Measurements from ENCODE around the gene OSBPL7. TPM values are rescaled to one million over a fixed set of nuclear protein-coding genes. Genes with fewer than 3 reads are reported as not detected.
A peak's percentile ranks its signal among the peaks of the same experiment; 100 is the strongest.

The OSBPL7 gene
- total RNA-seq, 1 donor from 2014 or later = 4.4 TPM

DNA sequence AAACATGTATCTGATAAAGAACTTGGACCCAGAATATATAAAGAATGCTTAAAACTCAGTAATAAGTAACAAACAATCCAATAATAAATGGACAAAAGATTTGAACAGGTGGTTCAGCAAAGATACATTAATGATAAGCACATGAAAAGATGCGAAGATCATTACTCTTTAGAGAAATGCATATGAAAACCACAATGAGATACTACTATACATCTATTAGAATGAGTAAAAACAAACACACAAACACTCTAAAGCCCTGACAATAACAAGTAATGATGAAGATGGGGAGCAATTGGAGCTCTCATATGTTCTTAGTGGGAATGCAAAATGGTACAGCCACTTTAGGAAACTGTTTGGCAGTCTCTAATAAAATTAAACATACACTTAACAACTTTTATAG is 29.1 kb downstream of the OSBPL7 start:
- Histone ChIP-seq H3K4me3 (no peak overlapping the region), H3K9me3 (replicated peaks) (no peaks in the 10 kb centered on the region), H3K4me1 (peaks cover 10% of the 10 kb centered on the region), H3K27ac (replicated peaks) (no peak overlapping the region), H3K27me3 (ENCODE audit: low read depth) (peaks cover 96% of the 10 kb centered on the region), H3K36me3 (no peaks in the 10 kb centered on the region)
- intact Hi-C loops (cut with micrococcal nuclease) = no loop called here
- no peak for DNase-seq
- TF ChIP-seq, protein P1, sequence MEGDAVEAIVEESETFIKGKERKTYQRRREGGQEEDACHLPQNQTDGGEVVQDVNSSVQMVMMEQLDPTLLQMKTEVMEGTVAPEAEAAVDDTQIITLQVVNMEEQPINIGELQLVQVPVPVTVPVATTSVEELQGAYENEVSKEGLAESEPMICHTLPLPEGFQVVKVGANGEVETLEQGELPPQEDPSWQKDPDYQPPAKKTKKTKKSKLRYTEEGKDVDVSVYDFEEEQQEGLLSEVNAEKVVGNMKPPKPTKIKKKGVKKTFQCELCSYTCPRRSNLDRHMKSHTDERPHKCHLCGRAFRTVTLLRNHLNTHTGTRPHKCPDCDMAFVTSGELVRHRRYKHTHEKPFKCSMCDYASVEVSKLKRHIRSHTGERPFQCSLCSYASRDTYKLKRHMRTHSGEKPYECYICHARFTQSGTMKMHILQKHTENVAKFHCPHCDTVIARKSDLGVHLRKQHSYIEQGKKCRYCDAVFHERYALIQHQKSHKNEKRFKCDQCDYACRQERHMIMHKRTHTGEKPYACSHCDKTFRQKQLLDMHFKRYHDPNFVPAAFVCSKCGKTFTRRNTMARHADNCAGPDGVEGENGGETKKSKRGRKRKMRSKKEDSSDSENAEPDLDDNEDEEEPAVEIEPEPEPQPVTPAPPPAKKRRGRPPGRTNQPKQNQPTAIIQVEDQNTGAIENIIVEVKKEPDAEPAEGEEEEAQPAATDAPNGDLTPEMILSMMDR (IDR thresholded peaks at IDR 0.05; ENCODE audit: borderline replicate concordance) = no peak

DNA sequence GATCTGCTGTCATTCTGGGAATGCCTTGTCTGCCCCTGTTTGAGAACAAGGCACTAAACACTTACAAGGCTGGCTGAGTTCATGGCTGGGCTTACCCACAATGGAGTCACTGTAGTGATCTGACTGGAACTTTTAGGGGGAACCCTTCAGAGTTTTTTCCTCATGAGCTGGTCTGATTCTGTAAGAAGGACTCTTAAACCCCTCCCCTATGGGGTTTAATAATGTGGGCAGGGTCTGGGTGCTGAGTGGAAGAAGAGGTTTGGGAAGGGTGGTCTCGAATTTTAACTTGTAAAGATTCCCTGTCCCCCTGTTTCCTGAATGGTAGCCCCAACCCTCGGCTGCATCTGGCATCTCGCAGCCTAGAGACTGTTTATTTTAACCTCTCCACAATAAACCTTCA is 30.6 kb downstream of the OSBPL7 start:
- H3K4me3 ChIP-seq = no peak overlapping the region
- H3K9me3 ChIP-seq (replicated peaks) = no peaks in the 10 kb centered on the region
- no peaks in the 10 kb centered on the region for H3K36me3 ChIP-seq
- peaks cover 10% of the 10 kb centered on the region for H3K4me1 ChIP-seq
- intact Hi-C loops (cut with micrococcal nuclease) = no loop called here
- H3K27me3 ChIP-seq (ENCODE audit: low read depth) = peaks cover 99% of the 10 kb centered on the region
- TF ChIP-seq, protein P1 (IDR thresholded peaks at IDR 0.05; ENCODE audit: borderline replicate concordance) = no peak
- no peak overlapping the region for H3K27ac ChIP-seq (replicated peaks)
- no peak for DNase-seq

DNA sequence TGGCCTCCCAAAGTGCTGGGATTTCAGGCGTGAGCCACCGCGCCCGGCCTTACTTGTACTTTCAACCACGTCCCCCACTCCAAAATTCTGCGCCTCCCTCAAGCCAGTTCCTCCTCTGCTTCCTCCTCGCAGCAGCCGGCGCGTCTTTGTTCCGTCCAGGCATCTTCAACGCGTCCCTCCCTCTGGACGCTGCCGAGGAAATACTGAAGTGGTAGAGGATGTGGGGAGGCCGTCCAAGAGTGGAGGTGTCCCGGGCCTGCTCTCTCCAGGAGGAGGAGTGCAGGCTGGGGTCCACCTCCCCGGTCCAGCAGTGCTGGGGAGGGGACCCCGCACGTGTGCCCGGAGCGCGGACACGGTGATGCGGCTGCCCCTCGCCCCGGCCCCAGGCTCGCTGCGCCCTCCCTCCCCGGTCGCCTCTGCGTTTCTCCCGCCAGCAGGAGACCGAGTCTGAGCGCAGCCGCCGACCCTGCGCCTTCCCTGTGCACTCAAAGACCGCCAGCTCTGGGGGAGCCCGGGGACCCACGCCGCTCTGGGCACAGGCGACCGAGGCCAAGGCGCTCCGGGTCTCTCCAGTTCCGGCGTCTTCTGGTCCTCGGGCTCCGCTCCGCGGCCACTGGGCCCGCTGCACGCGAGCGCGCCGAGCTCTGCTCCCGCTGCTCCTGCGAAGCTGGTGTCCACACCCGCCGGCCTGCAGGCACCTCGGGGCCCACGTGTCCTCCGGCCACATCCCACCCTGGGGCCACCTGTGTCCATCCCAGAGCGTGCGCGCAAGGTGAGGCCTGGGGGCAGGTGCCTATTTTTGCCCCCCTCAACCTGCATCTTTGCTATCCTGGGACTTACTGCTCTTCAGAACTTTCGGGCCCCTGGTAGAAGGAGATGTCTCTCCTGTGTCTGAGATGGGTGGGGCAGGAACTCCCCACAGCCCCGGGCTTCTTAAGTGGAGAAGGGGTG is 31.7 kb downstream of the OSBPL7 start:
- H3K4me3 ChIP-seq = peak overlapping the region; percentile 63
- no peak overlapping the region for H3K27ac ChIP-seq (replicated peaks)
- no peaks in the 10 kb centered on the region for H3K9me3 ChIP-seq (replicated peaks)
- DNase-seq = peak; percentile 47
- H3K36me3 ChIP-seq = no peaks in the 10 kb centered on the region
- peaks cover 10% of the 10 kb centered on the region for H3K4me1 ChIP-seq
- TF ChIP-seq, protein P1 (IDR thresholded peaks at IDR 0.05; ENCODE audit: borderline replicate concordance) = peak; percentile 64
- intact Hi-C loops (cut with micrococcal nuclease) = no loop called here
- peaks cover 100% of the 10 kb centered on the region for H3K27me3 ChIP-seq (ENCODE audit: low read depth)

DNA sequence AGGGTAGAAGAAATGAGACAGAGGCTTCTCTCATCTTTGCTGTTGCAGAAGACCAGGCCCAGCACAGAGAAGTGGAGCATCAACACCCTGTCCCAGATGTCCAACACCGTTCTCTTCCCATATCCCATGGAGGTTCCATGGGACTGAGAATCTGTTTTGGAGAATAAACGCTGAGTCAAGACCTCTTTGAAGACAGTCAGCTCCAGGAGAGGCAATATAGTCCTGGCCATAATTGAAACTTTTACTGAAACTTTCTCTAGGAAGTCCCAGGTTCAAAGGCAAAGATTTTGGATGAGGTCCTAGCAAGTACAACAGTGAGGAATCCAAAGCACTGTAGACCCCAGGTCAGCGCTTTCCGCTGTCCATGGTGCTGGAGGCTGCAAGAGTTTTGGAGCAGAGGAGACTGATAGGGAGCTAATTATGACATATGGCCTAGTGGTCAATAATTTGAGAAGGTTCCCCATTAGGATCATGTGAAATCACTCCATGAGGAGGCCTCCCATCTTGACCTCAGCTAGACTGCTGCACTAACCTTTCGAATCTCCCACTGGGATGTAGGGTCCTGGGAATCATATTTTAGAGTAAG is 36.0 kb downstream of the OSBPL7 start:
- Histone ChIP-seq H3K36me3 (no peaks in the 10 kb centered on the region), H3K4me1 (peaks cover 10% of the 10 kb centered on the region), H3K4me3 (no peak overlapping the region), H3K27ac (replicated peaks) (no peak overlapping the region), H3K27me3 (ENCODE audit: low read depth) (peaks cover 96% of the 10 kb centered on the region), H3K9me3 (replicated peaks) (no peaks in the 10 kb centered on the region)
- DNase-seq = no peak
- intact Hi-C loops (cut with micrococcal nuclease) = no loop called here
- TF ChIP-seq, protein P1 (IDR thresholded peaks at IDR 0.05; ENCODE audit: borderline replicate concordance) = no peak

DNA sequence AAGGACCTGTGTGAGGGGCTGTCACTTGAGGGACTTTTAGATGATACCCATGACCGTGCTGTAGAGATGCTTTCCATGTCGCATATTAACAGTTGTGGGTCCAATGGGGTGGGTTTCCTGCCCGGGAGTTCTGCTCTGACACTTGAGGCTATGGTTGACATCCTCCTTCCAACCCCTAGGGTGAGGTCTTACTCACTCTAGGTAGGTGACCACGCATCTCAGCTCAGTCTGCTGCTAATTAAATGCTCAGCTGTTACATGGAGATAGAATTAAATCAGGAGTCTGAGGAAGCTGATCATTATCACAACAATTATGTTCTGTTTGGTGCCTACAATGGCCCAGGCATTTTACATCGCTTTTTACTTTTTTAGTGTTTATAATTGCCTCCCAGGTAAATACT is 40.2 kb downstream of the OSBPL7 start:
- Histone ChIP-seq H3K36me3 (no peaks in the 10 kb centered on the region), H3K4me3 (no peak overlapping the region), H3K27ac (replicated peaks) (no peak overlapping the region), H3K27me3 (ENCODE audit: low read depth) (peaks cover 96% of the 10 kb centered on the region), H3K9me3 (replicated peaks) (no peaks in the 10 kb centered on the region), H3K4me1 (no peaks in the 10 kb centered on the region)
- DNase-seq = no peak
- intact Hi-C loops (cut with micrococcal nuclease) = no loop called here
- TF ChIP-seq, protein P1 (IDR thresholded peaks at IDR 0.05; ENCODE audit: borderline replicate concordance) = no peak
